Thyroid gland (tissue), 4 donors: ENCODE results near the gene ABCA3.

ENCODE experiments used
- POLR2A ChIP-seq, 2 donors: fragments of 450-650 bp; IDR thresholded peaks; one replicate each; pipeline ENCODE4 v1.6.1; 2017; ENCODE audit warnings: antibody characterized with exemption in 2 of 2, mild to moderate bottlenecking in 2 of 2, moderate library complexity in 1 of 2
- TF ChIP-seq, protein P1 (sequence below), 6 experiments: fragments of 200-600 bp in 3 of 6; fragments of 450-650 bp in 3 of 6; sonication (generic) in 3 of 6; IDR thresholded peaks; one replicate each; pipeline ENCODE4 v1.5.1; 2016 to 2019; ENCODE audit warnings: antibody characterized with exemption in 6 of 6, mild to moderate bottlenecking in 2 of 6, inconsistent platforms in 1 of 6, moderate library complexity in 1 of 6

DNA sequence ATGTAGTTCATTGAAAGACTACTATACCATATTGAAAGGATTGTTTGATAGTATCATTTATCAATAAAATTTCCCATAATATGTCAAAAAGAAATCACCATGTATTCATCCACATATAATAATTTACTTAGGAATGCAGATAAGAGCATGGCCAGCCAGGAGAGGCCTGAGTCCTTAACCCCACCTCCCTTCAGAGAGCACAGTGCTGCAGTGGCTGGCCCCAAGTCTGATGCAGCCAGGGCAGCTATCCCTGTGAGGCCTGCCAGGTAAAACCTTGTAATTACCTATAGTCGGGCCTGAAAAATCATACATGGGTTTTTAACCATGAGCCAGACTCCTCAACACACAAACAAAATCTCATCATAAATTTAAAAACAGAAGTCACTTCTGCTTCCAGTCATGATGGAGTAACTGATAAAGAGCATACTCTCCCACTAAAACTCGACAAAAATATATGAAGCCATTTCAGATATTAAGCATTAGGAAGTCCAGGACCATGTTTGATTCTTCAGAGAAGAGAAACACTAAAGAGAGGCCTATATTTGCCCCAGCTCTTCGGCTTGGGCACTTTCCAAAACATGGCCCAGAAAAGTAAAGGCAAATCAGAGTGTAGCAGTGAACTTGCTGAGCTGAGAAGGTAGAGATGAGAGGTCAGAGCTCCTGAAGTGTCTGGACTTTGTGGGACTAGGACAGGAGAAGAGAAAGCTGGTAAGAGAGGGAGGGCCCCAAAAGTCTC, 47.8 kb upstream of the ABCA3 start:
- TF ChIP-seq, protein P1, sequence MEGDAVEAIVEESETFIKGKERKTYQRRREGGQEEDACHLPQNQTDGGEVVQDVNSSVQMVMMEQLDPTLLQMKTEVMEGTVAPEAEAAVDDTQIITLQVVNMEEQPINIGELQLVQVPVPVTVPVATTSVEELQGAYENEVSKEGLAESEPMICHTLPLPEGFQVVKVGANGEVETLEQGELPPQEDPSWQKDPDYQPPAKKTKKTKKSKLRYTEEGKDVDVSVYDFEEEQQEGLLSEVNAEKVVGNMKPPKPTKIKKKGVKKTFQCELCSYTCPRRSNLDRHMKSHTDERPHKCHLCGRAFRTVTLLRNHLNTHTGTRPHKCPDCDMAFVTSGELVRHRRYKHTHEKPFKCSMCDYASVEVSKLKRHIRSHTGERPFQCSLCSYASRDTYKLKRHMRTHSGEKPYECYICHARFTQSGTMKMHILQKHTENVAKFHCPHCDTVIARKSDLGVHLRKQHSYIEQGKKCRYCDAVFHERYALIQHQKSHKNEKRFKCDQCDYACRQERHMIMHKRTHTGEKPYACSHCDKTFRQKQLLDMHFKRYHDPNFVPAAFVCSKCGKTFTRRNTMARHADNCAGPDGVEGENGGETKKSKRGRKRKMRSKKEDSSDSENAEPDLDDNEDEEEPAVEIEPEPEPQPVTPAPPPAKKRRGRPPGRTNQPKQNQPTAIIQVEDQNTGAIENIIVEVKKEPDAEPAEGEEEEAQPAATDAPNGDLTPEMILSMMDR (IDR thresholded peaks at IDR 0.05) = no peak
- TF ChIP-seq POLR2A (IDR thresholded peaks at IDR 0.05) = no peak
